HG03439 (cell line): ENCODE data around the gene XPC.

ENCODE experiments used
- ATAC-seq: cut with Tn5 transposase; IDR thresholded peaks from one replicate; pipeline ENCODE4 v1.9.1; 2021; ENCODE audit warnings: mild to moderate bottlenecking, moderate library complexity; ENCODE audit not compliant: unreplicated experiment

Gene XPC

GRCh38 chr3:14150078-14150477, 28.3 kb downstream of the XPC start:
- no peak for ATAC-seq

- no peak for ATAC-seq
Measured at GRCh38 chr3:14148041-14148985, 30.1 kb downstream of the XPC start.

GRCh38 chr3:14147617-14148016, 30.8 kb downstream of the XPC start:
- no peak for ATAC-seq

- ATAC-seq: no peak
Measured at GRCh38 chr3:14147066-14147435, 31.4 kb downstream of the XPC start.

- ATAC-seq: no peak
Measured at GRCh38 chr3:14146381-14147065, 31.9 kb downstream of the XPC start.

- no peak for ATAC-seq
Measured at GRCh38 chr3:14145670-14146380, 32.6 kb downstream of the XPC start.

GRCh38 chr3:14145236-14145635, 33.2 kb downstream of the XPC start:
- ATAC-seq: no peak

- peak; percentile 88 for ATAC-seq
Measured at GRCh38 chr3:14144423-14145075, 33.9 kb downstream of the XPC start.

- no peak for ATAC-seq
Measured at GRCh38 chr3:14143271-14144225, 34.9 kb downstream of the XPC start.

- no peak for ATAC-seq
Measured at GRCh38 chr3:14142567-14143270, 35.7 kb downstream of the XPC start.

GRCh38 chr3:14141602-14142341, 36.6 kb downstream of the XPC start:
- ATAC-seq: no peak

GRCh38 chr3:14141144-14141543, 37.3 kb downstream of the XPC start:
- ATAC-seq: no peak

- ATAC-seq: no peak
Measured at GRCh38 chr3:14140668-14141067, 37.7 kb downstream of the XPC start.

- no peak for ATAC-seq
Measured at GRCh38 chr3:14139771-14140170, 38.6 kb downstream of the XPC start.

GRCh38 chr3:14138878-14139655, 39.3 kb downstream of the XPC start:
- ATAC-seq: no peak

- ATAC-seq: no peak
Measured at GRCh38 chr3:14138109-14138877, 40.1 kb downstream of the XPC start.

GRCh38 chr3:14137445-14137844, 41.0 kb downstream of the XPC start:
- ATAC-seq: no peak
